GM12891 (cell line): Measurements from ENCODE around the gene S100A2.

Experiments used
- DNase-seq: peaks from one replicate; pipeline ENCODE4 v3.0.0; 2011; ENCODE audit warnings: low spot score; ENCODE audit not compliant: insufficient read length
- FAIRE-seq: peaks from 2 replicates; lab custom pipeline; 2011; peaks lifted over from hg19 to GRCh38; lab: Jason Lieb, UNC
- PAX5 ChIP-seq: IDR thresholded peaks from 2 replicates; pipeline ENCODE4 v1.6.1; 2011; ENCODE audit warnings: low read length, moderate library complexity, mild to moderate bottlenecking; ENCODE audit not compliant: insufficient read depth, severe bottlenecking
- POLR2A ChIP-seq: IDR thresholded peaks from 2 replicates; pipeline ENCODE4 v1.6.1; 2011; ENCODE audit warnings: low read depth, low read length, control low read depth
- POLR2AphosphoS5 ChIP-seq: IDR thresholded peaks from 2 replicates; pipeline ENCODE4 v1.6.1; 2011; ENCODE audit warnings: low read depth, low read length, control low read depth
- POU2F2 ChIP-seq: IDR thresholded peaks from 2 replicates; pipeline ENCODE4 v1.6.1; 2011; ENCODE audit warnings: low read depth, mild to moderate bottlenecking, control low read depth, low read length, moderate library complexity
- SPI1 ChIP-seq: IDR thresholded peaks from 2 replicates; pipeline ENCODE4 v1.6.1; 2011; ENCODE audit warnings: low read depth, low read length, control low read depth
- TAF1 ChIP-seq: IDR thresholded peaks from 2 replicates; pipeline ENCODE4 v1.6.1; 2011; ENCODE audit warnings: low read depth, low read length, control low read depth

The S100A2 gene

DNA sequence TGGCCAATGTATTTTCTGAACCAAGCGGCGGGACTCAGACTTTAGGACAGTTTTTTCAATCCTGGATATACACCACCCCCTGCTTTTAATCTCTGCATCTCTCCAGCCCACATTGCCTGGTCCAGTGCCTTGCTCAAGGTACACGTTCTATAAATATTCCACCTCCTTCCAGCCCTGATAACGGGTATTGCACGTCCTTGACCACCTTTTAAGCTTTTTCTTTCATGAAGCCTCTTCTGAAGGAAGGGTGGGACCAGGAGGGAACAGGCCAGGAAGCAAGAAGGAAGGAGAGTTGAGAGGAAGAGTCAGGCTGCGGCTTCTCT is 43.9 kb upstream of the S100A2 start:
- no peak for FAIRE-seq
- no peak for DNase-seq
- TF ChIP-seq PAX5 (no peak), POLR2AphosphoS5 (no peak), POU2F2 (no peak), SPI1 (no peak), POLR2A (no peak), TAF1 (no peak)

DNA sequence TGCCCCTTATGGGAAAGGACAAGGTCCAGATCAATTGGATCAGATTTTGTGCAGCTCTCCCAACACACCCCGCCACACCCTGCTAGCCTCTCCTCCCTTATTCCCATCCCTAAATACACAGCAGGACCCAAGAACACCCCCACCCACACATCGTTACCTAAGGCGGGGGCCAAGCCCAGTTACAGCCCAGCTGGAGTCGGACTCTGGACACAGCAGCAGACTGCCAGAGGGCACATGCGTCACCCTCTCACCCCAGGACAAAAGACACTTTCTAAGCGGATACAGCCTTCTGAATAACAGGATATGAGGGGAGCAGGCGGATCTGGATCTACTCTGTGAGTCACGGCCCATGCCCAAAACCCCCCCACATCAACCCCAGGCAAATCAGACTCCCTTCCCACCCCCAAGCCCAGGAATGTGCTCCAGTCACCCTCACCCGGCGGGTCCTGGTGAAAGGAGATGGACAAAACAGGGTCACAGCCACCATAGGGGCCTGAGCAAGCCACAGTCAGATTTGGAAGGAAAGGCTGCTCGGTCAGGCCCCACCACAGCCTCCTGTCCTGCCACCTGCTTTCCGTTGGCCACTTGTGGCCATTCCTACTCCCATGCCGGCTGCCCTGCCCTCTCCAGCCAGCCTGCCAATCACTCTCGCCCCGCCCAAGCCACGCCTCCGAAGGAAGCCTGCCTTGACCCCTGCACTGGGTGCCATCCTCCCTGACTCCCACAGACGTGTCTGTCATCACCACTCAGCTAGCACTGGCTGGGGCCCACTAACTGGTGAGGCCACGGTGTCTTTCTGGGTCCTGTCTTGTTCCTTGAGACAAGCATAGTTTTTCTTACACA is 43.3 kb upstream of the S100A2 start:
- DNase-seq (no peak), FAIRE-seq (no peak)
- no peak for TF ChIP-seq POLR2AphosphoS5
- no peak for TF ChIP-seq POLR2A
- TF ChIP-seq POU2F2: no peak
- no peak for TF ChIP-seq SPI1
- TF ChIP-seq TAF1: no peak
- TF ChIP-seq PAX5: no peak

DNA sequence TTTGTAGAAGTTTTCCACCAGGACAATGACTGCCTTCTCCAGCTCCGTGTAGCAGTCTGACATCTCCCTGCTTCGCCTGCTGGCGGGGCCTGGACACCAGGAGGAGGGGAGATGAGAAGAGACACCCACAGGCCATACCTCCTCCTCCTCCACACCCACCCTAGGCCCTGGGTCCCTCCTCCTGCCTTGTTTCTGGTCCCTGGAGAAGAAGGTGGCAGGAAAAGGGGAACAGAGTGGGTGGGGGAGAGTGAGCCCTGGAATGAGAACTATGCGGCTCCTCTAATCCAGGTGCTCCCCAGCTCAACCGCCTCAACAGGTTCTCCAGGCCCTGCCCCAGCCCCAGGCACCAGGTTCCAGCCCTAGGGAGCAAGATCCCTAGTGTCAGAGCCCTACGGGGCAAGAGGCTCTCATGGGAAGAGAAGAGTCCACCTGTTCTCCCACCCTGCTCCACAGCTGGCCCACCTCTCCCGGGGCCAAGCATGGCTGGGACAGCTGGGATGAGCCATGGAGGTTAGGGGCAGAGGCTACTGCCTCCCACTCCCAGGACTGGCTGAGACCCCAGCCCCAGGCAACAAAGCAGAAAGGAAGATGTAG is 42.5 kb upstream of the S100A2 start:
- FAIRE-seq (no peak), DNase-seq (no peak)
- TF ChIP-seq POLR2AphosphoS5 (no peak), SPI1 (no peak), TAF1 (no peak), PAX5 (no peak), POLR2A (no peak), POU2F2 (no peak)

DNA sequence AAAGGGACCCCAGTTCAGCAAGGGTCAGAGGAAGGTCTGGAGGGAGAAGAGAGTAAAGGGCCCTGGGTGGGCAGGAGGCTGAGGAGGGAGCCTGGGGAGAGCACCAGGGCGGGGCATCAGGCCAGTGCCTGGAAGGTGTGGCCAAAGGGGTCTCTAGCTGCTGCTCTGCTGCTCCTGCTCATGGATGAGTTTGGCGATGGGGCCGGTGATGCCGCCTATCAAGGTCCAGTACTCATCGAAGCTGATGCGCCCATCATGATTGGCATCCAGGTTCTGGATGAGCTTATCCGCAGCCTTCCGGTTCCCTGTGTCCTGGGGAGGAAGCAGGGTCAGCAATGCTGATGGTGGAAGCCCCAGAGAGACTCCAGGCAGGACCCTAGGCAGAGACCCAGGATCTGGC is 41.7 kb upstream of the S100A2 start:
- no peak for TF ChIP-seq PAX5
- no peak for TF ChIP-seq TAF1
- no peak for TF ChIP-seq POU2F2
- TF ChIP-seq POLR2A: no peak
- no peak for TF ChIP-seq SPI1
- no peak for TF ChIP-seq POLR2AphosphoS5
- DNase-seq (no peak), FAIRE-seq (no peak)

DNA sequence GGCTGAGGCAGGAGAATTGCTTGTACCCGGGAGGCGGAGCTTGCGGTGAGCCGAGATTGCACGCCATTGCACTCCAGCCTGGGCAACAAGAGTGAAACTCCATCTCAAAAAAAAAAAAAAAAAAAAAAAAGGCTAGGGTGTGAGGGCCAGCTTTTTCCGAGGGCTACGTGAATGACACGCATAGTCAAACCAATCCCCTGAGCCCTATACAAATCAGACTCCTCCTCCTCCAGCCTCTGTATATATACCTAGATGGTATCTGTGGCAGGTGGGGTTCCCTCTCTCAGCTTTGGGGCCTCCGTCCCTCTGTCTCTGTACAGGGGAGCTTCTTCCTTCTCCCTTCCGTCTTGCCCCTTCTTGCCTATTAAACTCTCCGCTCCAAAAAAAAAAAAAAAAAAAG is 40.5 kb upstream of the S100A2 start:
- no peak for DNase-seq
- TF ChIP-seq TAF1: no peak
- no peak for TF ChIP-seq POLR2AphosphoS5
- no peak for TF ChIP-seq PAX5
- no peak for TF ChIP-seq POU2F2
- TF ChIP-seq SPI1: no peak
- FAIRE-seq: no peak

DNA sequence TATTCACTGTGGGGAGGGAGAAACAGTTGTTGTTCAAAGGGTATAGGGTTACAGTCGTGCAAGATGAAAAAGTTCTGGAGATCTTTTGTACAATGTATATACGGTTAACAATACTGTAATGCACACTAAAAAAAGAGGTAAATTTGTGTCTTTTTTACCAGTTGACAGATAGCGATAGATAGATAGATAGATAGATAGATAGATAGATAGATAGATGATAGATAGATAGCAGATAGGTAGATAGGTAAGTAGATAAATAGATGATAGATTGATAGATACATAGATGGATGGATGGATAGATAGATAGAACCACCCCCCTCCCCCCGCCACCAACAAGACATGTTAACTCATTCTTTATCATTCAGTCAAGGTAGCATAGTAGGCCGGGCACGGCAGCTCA is 37.1 kb upstream of the S100A2 start:
- DNase-seq (no peak), FAIRE-seq (no peak)
- TF ChIP-seq SPI1 (no peak), POU2F2 (no peak), POLR2A (no peak), POLR2AphosphoS5 (no peak), PAX5 (no peak), TAF1 (no peak)

DNA sequence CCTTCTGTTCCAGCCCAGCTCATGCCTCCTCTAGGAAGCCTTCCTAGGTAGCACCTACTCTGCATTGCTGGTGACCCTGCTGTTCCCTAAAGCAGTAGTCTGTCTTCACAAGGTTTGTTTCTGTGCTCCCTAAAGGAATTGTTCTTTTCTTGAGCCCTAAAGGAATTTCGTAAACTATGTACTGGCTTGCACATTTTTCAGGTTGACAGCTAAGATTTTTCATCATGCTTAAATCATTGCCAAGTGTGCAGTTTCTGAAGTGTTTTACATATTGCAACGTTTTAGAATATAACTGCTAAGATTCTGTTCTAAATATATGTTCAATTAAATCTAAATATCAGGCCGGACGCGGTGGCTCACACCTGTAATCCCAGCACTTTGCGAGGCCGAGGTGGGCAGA is 34.2 kb upstream of the S100A2 start:
- no peak for DNase-seq
- no peak for FAIRE-seq
- TF ChIP-seq POU2F2: no peak
- TF ChIP-seq SPI1: no peak
- TF ChIP-seq POLR2A: no peak
- TF ChIP-seq POLR2AphosphoS5: no peak
- TF ChIP-seq TAF1: no peak
- no peak for TF ChIP-seq PAX5

DNA sequence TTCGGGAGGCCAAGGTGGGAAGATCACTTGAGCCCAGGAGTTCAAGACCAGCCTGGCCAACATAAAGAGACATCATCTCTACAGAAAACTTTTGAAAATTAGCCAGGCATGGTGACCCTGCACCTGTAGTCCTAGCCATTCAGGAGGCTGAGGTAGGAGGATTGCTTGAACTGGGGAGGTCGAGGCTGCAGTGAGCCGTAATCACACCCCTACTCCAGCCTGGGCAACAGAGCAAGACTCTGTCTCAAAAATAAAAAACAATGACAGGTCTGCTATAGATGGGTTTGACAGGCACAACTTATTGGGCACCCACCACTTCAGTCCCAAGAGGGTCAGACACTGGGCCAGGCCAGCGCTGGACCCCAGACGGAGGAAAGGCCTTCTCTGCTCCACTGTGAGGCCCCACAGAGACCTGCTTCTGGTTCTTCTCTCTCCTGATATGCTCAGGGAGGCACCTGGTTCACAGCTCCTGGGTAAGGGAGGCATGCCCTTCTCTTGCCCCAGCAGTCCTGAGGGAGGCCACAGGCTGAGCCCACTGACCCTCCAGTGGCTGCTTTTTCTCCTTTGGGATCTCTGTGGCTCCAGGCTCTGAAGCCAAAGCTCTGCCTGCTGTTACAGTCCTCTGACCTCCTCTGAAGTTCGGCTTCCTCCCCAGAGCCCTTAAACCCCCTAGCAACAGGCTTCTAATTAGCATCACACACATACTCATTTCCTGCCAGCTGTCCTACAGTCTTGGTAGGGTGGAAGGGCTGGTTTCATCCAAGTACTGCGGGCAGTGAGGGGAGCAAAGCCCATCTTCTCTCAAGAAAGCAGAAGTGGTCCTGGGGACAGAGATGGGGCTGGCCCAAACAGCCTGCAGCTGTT is 32.9 kb upstream of the S100A2 start:
- peak; percentile 98 for TF ChIP-seq SPI1
- peak; percentile 58; the same call in 1 of the 2 replicates for TF ChIP-seq POLR2A
- TF ChIP-seq TAF1: no peak
- no peak; the same call in 1 of the 2 replicates for TF ChIP-seq POU2F2
- no peak for TF ChIP-seq POLR2AphosphoS5
- no peak for TF ChIP-seq PAX5
- DNase-seq: peak; percentile 69
- peak; percentile 90 for FAIRE-seq

DNA sequence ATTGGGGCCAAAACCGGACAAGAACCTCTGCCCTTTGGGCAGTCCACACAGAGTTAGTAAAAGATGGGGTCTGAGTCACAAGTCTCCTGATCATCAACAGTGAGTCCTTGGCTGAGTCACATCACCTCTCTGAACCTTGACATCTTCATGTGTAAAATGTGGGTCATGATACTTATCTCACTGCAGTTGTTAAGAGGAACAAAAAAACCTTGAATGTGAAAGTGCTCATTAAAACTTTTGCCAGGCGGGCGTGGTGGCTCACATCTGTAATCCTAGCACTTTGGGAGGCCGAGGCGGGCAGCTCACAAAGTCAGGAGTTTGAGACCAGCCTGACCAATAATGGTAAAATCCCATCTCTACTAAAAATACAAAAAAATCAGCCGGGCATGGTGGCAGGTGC is 31.6 kb upstream of the S100A2 start:
- TF ChIP-seq POLR2AphosphoS5: no peak
- TF ChIP-seq SPI1: no peak
- no peak for TF ChIP-seq POU2F2
- TF ChIP-seq PAX5: no peak
- TF ChIP-seq POLR2A: no peak
- no peak for TF ChIP-seq TAF1
- no peak for FAIRE-seq
- no peak for DNase-seq
